HPDE6-E6E7 (cell line): ENCODE measurements around the gene CDCA4.

Experiments
- DNase-seq: peaks from one replicate; pipeline ENCODE4 v3.0.0; 2011; ENCODE audit warnings: missing footprints; ENCODE audit errors: extremely low spot score

CDCA4 gene

DNA sequence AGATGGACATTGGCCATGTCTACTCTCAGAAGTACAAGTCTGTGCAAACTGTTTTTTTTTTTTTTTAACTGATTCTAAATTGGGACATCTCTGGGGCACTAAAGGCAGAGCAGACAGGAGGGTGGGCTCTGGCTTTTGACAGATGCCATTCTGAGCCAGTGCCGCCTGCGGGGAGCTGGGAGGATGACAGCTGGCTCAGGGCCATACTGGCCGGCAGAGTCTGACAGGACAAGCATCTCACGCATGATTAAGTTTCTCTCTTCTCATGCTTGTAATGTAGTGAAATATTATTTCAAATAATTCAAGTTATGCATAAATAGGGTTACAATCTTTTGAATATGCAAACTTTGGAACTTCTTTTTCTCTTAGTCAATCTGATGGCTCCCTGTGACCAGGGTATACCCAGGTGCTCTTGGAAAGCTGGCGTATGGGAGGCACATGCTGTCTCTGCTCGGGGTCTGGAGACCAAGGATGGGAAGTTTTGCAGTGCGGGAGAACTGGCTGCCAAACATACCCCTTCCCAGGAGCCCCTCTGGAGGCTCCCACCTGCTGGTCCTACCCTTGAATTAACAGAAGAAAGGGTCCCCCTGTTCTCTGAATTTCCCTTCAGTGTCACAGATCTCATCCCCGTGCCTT is 7.6 kb downstream of the CDCA4 start:
- no peak for DNase-seq

DNA sequence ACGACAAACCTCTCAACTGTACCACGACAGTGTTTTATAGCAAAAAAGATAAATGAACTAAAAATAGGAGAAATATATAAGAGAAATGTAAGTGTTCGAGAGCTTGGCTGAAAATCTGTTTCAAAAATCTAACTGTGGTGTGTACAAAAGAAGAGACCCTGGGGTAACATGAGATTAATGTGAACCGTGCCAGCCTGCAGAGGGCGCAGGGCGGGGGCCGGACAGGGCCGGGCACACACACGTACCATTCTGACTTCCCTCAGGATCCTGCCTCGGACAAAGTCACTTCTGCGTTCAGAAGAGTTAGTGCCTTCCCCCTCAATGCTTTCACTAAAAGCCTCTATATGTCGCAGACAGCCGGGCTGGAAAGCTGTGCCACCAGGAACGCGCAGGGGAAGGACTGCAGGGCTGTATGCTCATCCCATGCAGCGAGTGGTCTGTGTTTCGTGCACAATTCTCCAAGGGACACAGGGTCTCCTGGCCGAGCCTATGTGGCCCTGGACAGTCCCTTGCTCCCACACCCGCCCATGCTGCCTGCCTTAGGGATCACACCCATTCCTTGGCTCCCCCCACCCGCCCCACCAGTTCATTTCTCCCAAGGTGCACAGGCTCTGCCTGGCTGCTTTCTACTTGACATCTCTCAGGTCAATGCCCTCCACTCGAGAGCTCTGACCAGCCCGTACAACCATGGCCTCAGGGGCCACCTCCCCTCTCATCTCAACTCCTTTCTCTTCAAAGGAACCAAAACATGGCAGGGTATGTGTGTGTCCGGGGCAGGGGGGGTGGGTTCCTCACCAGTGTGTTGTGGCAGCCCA is 8.5 kb downstream of the CDCA4 start:
- no peak for DNase-seq

DNA sequence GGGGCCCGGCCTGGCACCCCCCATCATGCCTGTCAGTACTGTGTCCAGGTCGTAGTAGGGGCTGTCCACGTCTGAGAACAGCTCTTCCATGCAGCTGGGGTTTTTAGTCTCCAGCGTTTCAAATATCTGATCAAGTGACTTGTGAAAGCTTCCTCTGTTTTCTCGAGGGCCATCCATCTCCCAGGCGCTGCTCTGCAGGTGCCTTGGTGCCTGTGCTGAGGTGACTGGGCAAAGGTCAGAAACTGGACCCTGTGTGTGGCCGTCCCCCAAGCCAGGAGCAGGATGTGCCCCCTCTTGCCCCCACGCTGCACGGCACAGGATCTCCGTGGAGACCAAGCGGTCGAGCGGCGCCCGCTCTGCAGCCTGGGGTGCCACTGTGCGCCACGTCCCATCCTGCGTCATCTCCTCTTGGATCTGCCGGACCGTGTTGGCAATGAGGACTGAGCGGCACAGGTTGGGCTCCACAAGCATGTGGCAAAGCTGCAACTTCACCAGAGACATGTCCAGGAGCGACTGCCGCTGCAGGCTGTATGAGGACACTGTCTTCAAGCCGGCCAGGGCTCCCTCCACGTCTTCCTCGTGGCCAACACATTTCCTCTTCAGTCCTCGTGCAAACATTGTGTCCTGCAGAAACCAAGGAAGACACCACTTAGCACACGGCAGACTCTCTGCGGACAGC is 9.4 kb downstream of the CDCA4 start:
- DNase-seq, result no peak

DNA sequence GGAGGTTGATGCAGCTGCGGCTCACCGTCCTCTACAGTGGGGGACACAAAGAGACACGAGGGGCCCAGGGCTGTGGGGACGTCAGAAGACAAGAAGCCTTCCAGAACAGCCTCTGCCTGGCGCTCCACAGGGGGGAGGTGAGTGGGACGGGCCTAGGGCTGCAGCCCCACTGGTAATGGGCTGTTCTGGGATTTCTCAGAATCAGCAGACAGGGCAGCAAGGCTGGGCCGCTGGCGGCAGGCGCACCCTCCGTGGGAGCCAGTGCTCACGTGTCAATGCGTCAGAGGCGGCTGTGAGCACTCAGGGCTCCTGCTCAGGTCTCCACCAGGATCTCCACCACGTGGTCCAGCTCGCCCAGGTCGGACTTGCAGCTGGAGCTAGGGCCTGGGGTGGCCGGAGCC is 10.0 kb downstream of the CDCA4 start:
- DNase-seq, result no peak

DNA sequence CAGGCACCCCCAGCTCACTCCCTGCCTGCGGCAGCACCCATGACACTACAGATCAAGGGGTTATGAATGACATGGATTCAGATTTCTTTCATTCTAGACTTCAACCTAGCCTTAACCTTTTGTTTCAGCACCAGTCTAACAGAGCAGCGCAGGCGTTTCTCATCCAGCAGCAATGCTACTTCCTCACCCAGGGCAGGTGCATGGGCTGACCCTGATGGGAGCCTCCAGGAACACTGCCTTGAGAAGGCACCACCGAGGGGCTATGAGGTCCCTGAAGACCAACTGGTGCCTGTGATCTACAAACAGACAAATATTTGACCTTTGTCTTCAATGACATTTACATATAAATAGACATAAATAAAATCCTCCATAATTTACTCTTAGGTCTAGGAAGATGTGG is 10.8 kb downstream of the CDCA4 start:
- DNase-seq, result no peak

DNA sequence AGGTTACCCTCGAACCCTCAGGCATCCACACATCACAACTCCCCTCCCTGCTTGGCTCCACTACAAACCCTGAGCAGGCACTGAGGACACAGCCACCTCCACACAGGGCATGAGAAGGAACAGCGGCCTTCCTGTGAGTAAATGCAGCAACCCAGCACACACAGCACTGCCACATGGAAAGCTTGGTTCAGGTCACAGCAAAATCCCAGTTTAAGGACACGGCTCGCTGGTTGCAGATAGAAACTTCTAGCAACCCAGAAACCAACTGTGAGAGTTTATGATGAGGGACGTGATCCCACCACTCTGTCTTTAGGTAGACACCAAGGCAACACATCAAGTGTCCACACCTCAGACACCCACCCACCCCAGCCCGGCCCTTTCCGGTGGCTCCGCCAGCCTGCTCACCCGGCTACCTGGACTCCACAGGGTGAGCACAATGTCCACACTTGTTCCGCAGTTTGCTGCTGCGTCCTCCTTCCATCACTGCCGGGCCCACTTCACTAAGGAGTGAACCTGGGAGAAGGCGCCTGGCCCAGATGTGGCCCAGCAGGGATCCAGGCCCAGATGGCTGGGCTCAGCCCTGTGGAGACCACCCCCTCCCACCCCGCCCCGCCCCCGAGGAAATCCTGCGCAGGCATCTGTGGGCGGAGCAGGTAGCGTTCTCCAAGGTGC is 13.2 kb downstream of the CDCA4 start:
- DNase-seq, result no peak

DNA sequence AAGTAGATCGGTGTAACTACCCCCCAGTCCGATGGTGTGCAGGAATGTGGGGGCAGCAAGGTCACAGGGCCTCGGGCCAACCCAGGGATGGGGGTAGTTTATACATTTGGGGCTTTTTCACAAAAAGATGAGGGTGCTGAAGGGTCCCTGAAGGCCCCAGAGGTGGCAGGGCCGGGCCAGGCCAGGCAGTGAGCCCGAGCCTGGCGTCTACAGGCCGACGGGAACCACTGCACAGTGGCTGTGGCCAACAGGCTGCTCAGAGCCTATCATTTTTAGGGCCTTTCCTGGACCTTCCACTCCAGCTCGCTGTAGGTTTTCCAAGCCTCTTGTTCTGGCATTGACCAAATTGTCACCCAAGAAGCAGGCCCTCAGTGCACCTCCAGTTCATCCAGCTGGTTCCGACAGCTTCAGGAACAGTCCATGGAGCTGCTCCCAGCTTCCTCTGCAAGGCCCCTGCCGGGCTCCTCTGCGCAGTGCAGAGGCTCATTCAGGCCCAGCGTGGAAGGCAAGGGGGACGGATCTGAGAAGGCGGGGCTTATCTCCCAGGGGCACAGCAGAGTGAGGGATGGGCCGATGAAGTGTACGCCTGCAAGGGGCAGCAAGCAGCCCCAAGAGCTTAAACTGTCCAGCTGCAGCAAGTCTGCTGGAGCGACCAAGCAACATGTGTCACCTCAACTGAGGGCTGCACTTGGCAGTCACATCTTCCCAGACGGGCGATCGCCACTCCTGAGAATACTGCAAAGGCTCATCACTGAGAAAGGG is 13.9 kb downstream of the CDCA4 start:
- no peak for DNase-seq

DNA sequence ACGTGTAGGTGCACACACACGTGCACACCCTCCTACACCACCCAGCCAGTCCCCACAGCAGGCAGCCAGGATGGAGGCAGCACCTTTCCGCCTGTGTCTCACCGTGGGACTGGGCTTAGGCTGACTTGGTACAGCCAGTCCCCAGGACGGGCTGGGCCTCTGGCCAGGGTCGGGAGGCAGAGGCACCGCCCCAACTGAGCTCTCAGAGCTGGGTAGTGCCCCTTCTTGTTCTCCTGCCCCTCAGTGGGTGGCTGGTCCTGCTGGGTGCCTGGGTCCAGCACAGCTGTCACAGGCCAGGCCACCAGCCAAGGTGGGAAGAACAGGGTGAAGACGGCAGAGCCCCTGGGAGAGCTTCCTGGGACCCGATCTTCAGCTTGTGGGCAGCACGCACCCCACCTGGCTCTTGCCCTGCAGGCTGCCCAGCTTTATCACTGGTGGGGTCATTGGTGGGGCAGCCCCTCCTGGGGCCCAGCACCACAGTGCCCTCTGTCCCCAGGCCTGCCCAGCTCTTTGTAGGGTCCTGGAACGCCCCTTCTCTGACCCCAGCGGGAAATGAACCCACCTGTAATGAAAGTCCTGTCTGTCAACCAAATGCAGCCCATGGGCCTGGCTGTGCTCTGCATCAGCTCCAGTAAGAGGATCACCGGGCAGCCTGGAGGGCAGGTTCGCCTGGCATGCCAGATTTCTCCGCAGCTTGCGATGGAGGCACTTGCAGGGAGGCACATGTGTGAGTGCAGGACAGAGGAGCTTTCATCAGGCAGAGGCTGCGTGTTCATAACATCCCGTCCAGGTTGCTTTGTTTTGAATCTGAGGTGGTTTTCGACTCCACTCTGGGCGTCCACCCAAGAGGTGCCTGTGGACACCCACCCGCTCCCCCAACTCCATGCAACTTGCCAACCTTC is 14.7 kb downstream of the CDCA4 start:
- no peak for DNase-seq

DNA sequence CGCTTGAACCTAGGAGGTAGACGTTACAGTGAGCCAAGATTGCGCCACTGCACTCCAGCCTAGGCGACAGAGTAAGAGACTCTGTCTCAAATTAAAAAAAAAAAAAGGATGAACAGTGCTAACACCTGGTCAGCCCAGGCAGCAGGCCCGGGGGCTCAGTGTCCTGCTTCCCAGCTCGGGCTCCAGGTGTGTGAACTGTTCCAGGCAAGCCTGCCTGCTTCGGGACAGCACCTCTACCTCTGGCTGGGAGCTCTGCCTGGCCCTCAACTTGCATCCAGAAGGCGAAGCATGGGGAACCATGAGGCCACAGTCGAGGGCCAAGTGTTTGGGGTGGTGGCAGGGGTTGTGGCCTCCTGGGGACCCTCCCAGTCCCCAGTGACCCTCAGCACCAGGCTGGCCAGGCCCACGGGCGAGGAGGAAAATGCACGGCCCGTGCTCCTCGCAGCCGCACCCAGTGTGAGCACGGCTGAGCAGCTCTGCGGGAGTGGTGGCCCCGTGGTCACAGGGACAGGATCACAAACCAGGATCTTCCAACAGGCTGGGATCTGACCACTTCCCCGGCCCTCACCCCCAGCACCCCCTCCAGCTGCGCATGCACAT is 15.5 kb downstream of the CDCA4 start:
- no peak for DNase-seq

DNA sequence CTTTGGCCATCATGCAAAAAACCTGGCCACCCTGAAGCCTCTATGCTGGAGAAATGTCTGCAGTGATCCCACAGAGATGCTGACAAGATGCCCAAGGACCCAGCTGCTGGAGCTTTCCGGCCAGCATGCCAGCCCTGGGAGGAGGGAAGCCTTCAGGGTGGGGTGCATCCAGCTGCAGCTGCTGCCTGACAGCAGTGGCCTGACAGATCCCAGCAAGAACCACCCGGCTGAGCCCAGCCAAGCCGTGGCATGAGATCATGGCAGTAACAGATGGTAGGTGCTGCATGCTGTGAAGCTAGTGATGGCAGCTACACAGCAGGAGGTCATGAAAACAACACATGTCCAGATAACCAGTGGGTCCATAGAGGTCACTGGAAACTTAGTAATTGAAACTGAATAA is 21.5 kb downstream of the CDCA4 start:
- no peak for DNase-seq

DNA sequence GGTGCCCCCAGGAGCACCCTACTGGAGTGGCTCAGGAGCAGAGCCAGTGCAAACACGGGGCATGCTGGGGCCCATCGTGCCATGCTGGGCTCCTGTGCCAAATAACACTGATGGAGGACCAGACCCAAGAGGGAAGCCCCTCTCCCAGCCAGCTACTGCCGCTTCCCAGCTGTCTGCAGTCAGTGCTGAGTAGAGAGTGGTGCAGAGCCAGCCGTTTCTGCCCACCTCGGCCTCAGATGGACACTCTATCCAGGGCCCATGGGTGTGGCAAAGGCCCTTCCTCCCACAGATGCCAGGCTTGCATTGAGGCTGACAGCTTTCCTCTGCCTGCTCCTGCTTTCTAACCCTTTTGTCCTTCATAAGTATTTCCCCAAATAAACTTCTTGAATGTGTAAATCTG is 22.1 kb downstream of the CDCA4 start:
- DNase-seq, result no peak

DNA sequence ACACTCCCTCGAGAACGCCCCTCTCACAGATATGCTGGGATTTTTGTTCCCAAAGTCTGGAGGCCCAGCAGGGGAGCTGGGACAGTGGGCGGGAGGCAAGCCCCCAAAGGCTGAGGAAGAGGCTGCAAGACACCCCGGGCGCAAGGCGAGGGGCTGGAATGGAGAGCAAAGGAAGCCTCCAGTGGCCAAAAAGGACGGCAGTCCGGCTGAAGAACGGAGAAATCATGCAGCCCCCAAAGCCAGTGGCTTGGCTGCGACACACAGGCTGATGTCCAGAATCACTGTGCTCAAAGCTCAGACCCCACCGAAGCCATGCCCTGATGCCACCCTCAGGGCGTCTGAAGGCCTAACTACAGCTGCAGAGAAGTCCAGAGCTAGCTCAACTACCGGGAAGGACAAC is 24.4 kb downstream of the CDCA4 start:
- no peak for DNase-seq

DNA sequence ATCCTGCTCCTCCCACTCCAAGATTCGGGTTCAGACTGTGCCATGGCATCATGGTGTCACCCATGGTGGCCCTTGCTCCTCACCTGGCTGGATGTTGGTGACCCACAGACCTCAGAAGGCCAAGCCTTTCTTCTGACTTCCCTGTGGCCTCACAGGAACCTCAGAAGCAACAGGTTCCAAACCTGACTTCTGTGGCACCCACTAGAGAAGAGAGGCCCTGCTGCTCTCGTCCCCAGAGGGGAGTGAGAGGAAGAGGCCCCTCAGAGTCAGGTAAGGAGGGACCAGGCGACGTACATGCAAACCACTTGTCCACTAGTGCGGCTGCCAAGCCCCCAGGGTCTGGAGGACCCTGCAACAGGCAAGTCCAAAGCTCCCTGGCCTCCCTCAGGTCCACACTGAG is 24.9 kb downstream of the CDCA4 start:
- DNase-seq, result no peak

DNA sequence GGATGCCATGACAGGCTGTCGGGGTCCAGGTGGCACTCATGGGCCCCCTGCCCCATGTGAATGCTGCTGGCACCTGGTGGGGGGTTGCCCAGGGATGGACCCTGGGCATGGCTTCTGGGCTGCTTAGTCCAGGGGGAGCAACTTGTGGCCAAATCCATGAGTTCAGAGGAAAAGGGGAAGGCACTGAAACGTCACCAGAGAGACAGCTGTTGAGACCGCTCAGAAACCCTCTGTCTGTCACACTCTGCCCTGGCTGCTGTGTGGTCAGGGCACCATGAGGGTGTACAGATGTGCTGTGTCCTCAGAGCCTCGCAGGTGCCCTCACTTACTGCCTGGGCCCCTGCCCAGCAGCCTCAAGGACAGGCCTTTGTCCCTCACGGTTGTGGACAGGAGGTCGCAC is 25.9 kb downstream of the CDCA4 start:
- no peak for DNase-seq

DNA sequence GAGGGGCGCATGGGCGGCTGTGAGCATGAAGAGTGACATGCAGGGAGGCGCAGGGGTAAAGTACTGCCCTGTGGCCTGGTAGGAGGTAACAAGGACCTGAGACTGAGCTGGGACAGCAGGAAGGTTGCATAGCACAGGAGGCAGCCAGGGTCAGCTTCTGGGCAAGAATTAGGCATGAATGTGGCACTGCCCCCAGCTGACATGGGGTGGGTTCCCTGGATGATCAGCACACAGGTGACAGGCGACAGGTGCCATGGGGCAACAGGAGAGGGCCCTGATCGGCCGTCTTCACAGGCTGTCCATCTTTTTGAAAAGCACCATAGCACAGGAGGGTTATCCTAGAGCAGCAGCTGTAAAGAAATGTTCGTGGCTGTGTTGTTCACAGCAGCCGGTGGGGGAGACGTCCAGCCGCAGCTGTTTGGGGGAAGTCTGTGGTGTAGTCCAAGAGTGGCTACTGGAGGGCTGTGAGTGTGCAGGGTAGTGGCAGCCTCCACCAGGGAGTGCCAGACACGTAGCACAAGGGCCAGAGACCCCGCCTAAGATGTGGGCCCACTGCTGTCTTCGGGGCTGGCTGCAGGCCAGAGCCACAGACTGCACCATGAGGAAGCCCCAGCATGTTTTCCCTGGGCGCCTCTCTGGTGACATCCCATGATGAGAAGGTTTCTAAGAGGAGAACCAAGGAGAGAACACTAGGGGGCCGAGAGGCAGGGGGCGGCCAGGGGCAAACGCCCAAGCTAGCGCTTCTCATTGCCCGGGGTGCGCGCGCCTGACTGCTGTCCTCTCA is 26.9 kb downstream of the CDCA4 start:
- no peak for DNase-seq

DNA sequence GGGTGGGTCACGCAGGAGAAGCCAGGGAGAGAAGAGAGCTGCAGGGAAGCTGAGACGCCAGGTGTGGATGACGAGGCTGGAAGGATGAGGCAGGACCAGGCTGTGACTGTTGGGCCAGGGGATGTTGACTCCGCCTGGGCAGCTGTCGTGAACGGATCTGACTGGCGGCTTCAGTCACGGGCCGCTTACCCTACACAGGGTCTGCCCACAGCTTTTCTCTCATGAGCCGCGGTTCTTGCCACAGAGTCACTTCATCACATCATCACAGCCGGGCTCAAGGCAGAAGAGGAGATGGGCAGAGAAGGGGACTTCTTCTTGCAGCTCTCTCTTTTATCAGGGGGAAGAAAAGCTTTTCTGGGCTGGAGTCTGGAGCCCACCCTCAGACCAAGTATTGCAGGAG is 27.6 kb downstream of the CDCA4 start:
- DNase-seq, result no peak

DNA sequence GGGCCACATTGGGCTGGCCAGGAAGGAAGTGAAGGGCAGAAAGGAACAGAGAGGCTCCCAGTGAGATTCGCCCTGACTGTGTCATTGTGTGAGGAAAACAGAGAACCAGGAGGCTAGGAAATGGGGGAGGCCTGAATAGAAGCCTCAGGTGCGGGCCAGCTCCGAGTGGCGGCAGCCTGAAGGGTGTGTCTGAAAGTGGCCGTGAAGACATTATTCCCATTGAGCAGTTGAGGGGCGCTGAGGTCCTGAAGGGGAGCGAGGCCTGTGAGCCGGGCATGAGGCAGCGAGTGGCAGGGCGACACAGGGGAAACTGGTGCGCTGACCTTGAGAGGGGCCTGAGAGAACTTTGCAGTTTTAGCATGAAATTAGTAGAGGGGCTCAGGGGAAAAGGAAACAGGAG is 28.4 kb downstream of the CDCA4 start:
- DNase-seq, result no peak

DNA sequence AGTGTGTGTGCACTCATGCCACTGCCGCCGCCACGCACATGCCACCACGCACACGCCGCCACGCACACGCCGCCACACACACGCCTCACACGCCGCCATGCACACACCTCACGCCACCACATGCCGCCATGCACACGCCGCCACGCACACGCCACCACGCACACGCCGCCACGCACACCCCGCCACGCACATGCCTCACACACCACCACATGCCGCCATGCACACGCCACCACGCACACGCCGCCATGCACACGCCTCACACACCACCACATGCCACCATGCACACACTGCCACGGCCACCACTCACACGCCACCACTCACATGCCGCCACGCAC is 29.0 kb downstream of the CDCA4 start:
- no peak for DNase-seq

DNA sequence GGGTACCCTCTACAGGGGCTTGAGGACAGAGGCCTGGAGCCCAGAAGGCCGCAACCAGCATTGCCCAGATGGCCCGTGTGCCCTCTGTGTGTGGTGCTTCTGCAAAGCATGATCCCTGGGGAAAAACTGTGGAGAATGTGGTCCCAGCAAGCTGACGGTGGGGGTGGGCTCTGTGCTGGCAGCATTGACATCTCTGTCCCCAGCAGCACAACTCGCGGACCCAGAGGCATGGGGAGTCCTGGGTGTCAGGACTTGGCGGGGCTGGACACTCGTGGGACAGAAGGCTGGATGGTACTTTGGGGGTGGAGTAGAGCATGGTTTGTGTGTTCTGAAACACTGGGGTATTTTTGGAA is 31.0 kb downstream of the CDCA4 start:
- DNase-seq, result no peak
